Hepatocyte (in vitro differentiated cells): ENCODE results near the gene ERC2. TPM values are rescaled to one million over a fixed set of nuclear protein-coding genes. Genes with fewer than 3 reads are reported as not detected.

Source experiments
- DNase-seq: peaks from one replicate; pipeline ENCODE4 v3.0.0-alpha.2; 2016; ENCODE audit warnings: low spot score
- H2AFZ ChIP-seq: fragments of 200-600 bp; sonication (generic); 2 replicates; pipeline ENCODE4 v1.6.0; 2016; ENCODE audit warnings: antibody characterized with exemption, mild to moderate bottlenecking
- H3K27ac ChIP-seq: fragments of 200-600 bp; sonication (generic); 2 replicates; pipeline ENCODE4 v1.5.1; 2016; ENCODE audit warnings: mild to moderate bottlenecking
- H3K27me3 ChIP-seq: fragments of 200-600 bp; sonication (generic); 2 replicates; pipeline ENCODE4 v1.6.1; 2016
- H3K36me3 ChIP-seq: fragments of 200-600 bp; sonication (generic); replicated peaks from 2 replicates; pipeline ENCODE4 v1.5.1; 2016; ENCODE audit warnings: low read depth; ENCODE audit not compliant: insufficient read depth
- H3K4me1 ChIP-seq: fragments of 200-600 bp; sonication (generic); 2 replicates; pipeline ENCODE4 v1.5.1; 2016; ENCODE audit warnings: mild to moderate bottlenecking, moderate library complexity; ENCODE audit not compliant: insufficient read depth
- H3K4me2 ChIP-seq: fragments of 200-600 bp; sonication (generic); 2 replicates; pipeline ENCODE4 v1.6.0; 2016
- H3K4me3 ChIP-seq: fragments of 200-600 bp; sonication (generic); 2 replicates; pipeline ENCODE4 v1.5.1; 2016; ENCODE audit warnings: mild to moderate bottlenecking
- H3K79me2 ChIP-seq: fragments of 200-600 bp; sonication (generic); 2 replicates; pipeline ENCODE4 v1.6.0; 2017; ENCODE audit warnings: mild to moderate bottlenecking
- H3K9me2 ChIP-seq: fragments of 200-600 bp; sonication (generic); replicated peaks from 2 replicates; pipeline ENCODE4 v1.6.0; 2017; ENCODE audit warnings: mild to moderate bottlenecking; ENCODE audit not compliant: insufficient read depth
- H3K9me3 ChIP-seq: fragments of 200-600 bp; sonication (generic); 2 replicates; pipeline ENCODE4 v1.5.1; 2016; ENCODE audit warnings: low read depth, mild to moderate bottlenecking
- H4K20me1 ChIP-seq: fragments of 200-600 bp; sonication (generic); 2 replicates; pipeline ENCODE4 v1.6.0; 2016; ENCODE audit warnings: mild to moderate bottlenecking; ENCODE audit not compliant: insufficient read depth, poor library complexity, severe bottlenecking
- EZH2 ChIP-seq: fragments of 200-600 bp; sonication (generic); IDR thresholded peaks from 2 replicates; pipeline ENCODE4 v1.6.1; 2016; ENCODE audit warnings: antibody characterized with exemption, mild to moderate bottlenecking, borderline replicate concordance
- EZH2phosphoT487 ChIP-seq: fragments of 200-600 bp; sonication (generic); IDR thresholded peaks from one replicate; pipeline ENCODE4 v1.6.1; 2018; ENCODE audit warnings: antibody characterized with exemption, mild to moderate bottlenecking, low read depth, moderate library complexity; ENCODE audit not compliant: unreplicated experiment, severe bottlenecking
- WGBS: methylation state at CpG from one replicate; pipeline ENCODE4 v1.1.6; 2016; ENCODE audit warnings: low lambda C conversion rate; ENCODE audit errors: missing lambda C conversion rate; 5-methylcytosine and 5-hydroxymethylcytosine counted together
- polyA plus RNA-seq: library from polyadenylated mRNA; unstranded; fragments of >200 nt; fragmentation: Nextera tagmentation; extraction: Ambion mirVana; gene quantifications from 2 replicates; pipeline ENCODE4 v1.2.1, GENCODE V29; 2016
- total RNA-seq: library from RNA; depleted of rRNA; stranded (reverse); fragments of >200 nt; gene quantifications from 2 replicates; pipeline ENCODE4 v1.2.3, GENCODE V29; 2014
- TF ChIP-seq, protein P1 (sequence below): fragments of 200-600 bp; sonication (generic); IDR thresholded peaks from 2 replicates; pipeline ENCODE4 v1.5.1; 2016; ENCODE audit warnings: antibody characterized with exemption, mild to moderate bottlenecking; ENCODE audit not compliant: poor library complexity

Gene ERC2
- total and polyA plus RNA-seq, 2 experiments from 2014 or later: 1.2 to 5.3 TPM

GRCh38 chr3:56111606-56112304, 356.5 kb downstream of the ERC2 start:
- no peaks in the 10 kb centered on the region for H3K27me3 ChIP-seq
- H4K20me1 ChIP-seq: no peaks in the 10 kb centered on the region
- no peak for TF ChIP-seq EZH2
- TF ChIP-seq EZH2phosphoT487: no peak
- TF ChIP-seq, protein P1, sequence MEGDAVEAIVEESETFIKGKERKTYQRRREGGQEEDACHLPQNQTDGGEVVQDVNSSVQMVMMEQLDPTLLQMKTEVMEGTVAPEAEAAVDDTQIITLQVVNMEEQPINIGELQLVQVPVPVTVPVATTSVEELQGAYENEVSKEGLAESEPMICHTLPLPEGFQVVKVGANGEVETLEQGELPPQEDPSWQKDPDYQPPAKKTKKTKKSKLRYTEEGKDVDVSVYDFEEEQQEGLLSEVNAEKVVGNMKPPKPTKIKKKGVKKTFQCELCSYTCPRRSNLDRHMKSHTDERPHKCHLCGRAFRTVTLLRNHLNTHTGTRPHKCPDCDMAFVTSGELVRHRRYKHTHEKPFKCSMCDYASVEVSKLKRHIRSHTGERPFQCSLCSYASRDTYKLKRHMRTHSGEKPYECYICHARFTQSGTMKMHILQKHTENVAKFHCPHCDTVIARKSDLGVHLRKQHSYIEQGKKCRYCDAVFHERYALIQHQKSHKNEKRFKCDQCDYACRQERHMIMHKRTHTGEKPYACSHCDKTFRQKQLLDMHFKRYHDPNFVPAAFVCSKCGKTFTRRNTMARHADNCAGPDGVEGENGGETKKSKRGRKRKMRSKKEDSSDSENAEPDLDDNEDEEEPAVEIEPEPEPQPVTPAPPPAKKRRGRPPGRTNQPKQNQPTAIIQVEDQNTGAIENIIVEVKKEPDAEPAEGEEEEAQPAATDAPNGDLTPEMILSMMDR: no peak
- no peaks in the 10 kb centered on the region for H3K4me1 ChIP-seq
- no peaks in the 10 kb centered on the region for H3K9me3 ChIP-seq
- no peak overlapping the region for H3K4me3 ChIP-seq
- H3K4me2 ChIP-seq: no peak overlapping the region
- whole genome bisulfite sequencing: 53% methylated on average over 3 of the region's 3 CpGs
- no peaks in the 10 kb centered on the region for H3K36me3 ChIP-seq
- no peaks in the 10 kb centered on the region for H3K79me2 ChIP-seq
- DNase-seq: no peak
- H3K27ac ChIP-seq: peak overlapping the region; percentile 66
- H3K9me2 ChIP-seq: no peaks in the 10 kb centered on the region
- no peak overlapping the region for H2AFZ ChIP-seq

GRCh38 chr3:56110886-56111285, 357.4 kb downstream of the ERC2 start:
- 50% methylated on average over 3 of the region's 3 CpGs for WGBS
- no peaks in the 10 kb centered on the region for H4K20me1 ChIP-seq
- no peaks in the 10 kb centered on the region for H3K36me3 ChIP-seq
- H3K4me3 ChIP-seq: no peak overlapping the region
- no peaks in the 10 kb centered on the region for H3K4me1 ChIP-seq
- H3K9me3 ChIP-seq: no peaks in the 10 kb centered on the region
- no peaks in the 10 kb centered on the region for H3K9me2 ChIP-seq
- no peak for DNase-seq
- no peak overlapping the region for H3K4me2 ChIP-seq
- H3K79me2 ChIP-seq: no peaks in the 10 kb centered on the region
- no peak overlapping the region for H2AFZ ChIP-seq
- TF ChIP-seq EZH2 (no peak), EZH2phosphoT487 (no peak)
- TF ChIP-seq, protein P1: no peak
- H3K27ac ChIP-seq: peak overlapping the region; percentile 66
- no peaks in the 10 kb centered on the region for H3K27me3 ChIP-seq

GRCh38 chr3:56107157-56107556, 361.1 kb downstream of the ERC2 start:
- no peaks in the 10 kb centered on the region for H3K36me3 ChIP-seq
- no peaks in the 10 kb centered on the region for H3K9me3 ChIP-seq
- no peak overlapping the region for H3K4me3 ChIP-seq
- H3K4me1 ChIP-seq: no peaks in the 10 kb centered on the region
- no peaks in the 10 kb centered on the region for H4K20me1 ChIP-seq
- no peak overlapping the region for H2AFZ ChIP-seq
- TF ChIP-seq EZH2: no peak
- no peak for TF ChIP-seq EZH2phosphoT487
- TF ChIP-seq, protein P1: no peak
- DNase-seq: no peak
- peak overlapping the region; percentile 16 for H3K27ac ChIP-seq
- H3K27me3 ChIP-seq: no peaks in the 10 kb centered on the region
- no peaks in the 10 kb centered on the region for H3K79me2 ChIP-seq
- no peaks in the 10 kb centered on the region for H3K9me2 ChIP-seq
- no peak overlapping the region for H3K4me2 ChIP-seq

- Histone ChIP-seq H3K4me1 (no peaks in the 10 kb centered on the region), H2AFZ (no peak overlapping the region), H3K9me3 (no peaks in the 10 kb centered on the region), H3K9me2 (no peaks in the 10 kb centered on the region), H3K79me2 (no peaks in the 10 kb centered on the region), H3K27me3 (no peaks in the 10 kb centered on the region), H3K27ac (no peak overlapping the region), H3K4me3 (no peak overlapping the region), H3K36me3 (no peaks in the 10 kb centered on the region), H3K4me2 (no peak overlapping the region), H4K20me1 (no peaks in the 10 kb centered on the region)
- TF ChIP-seq EZH2phosphoT487: no peak
- TF ChIP-seq, protein P1: no peak
- no peak for DNase-seq
- WGBS: 89% methylated on average over 6 of the region's 6 CpGs
Measured at GRCh38 chr3:56102032-56102431, 366.2 kb downstream of the ERC2 start.
